H1 (cell line): ENCODE results near the gene VPS35L. TPM values are rescaled to one million over a fixed set of nuclear protein-coding genes. Genes with fewer than 3 reads are reported as not detected.

Experiments
- POLR2AphosphoS5 ChIP-seq: IDR thresholded peaks from 2 replicates; pipeline ENCODE4 v1.6.1; 2011; ENCODE audit warnings: low read depth, low read length
- polyA plus RNA-seq, 7 experiments: library from polyadenylated mRNA; depleted of rRNA in 3 of 7; stranded (reverse) in 5 of 7; unstranded in 2 of 7; fragments of >200 nt in 5 of 7; fragments of 200-250 nt in 2 of 7; gene quantifications; 1 replicate in 5 of 7; 2 replicates in 1 of 7; 4 replicates in 1 of 7; pipeline versions ENCODE4 v1.2.1 to v1.2.3, GENCODE V29; 2011 to 2013; ENCODE audit warnings: missing spikeins in 2 of 7, mixed read lengths in 2 of 7
- total RNA-seq: library from RNA; stranded (reverse); fragmentation: NEBNext Ultra II Directional; extraction: Animal tissue kit (Norgen Biotek cat#: 25700); gene quantifications from 2 replicates; pipeline ENCODE4 v1.2.1, GENCODE V29; 2021
- TF ChIP-seq, protein P1 (sequence below): fragments of 300-600 bp; sonication (generic); IDR thresholded peaks from 2 replicates; pipeline ENCODE4 v1.7.1; 2012; ENCODE audit warnings: low read length, moderate library complexity, mild to moderate bottlenecking, inconsistent platforms; ENCODE audit not compliant: insufficient replicate concordance

VPS35L gene
- total and polyA plus RNA-seq, 2 of the 8 experiments (the other 6 are each of a cell fraction or from before 2014, with no cell fraction given): 31.5 to 57.1 TPM

GRCh38 chr16:19712418-19713058, 157.0 kb downstream of the VPS35L start (continued):
- TF ChIP-seq, protein P1, sequence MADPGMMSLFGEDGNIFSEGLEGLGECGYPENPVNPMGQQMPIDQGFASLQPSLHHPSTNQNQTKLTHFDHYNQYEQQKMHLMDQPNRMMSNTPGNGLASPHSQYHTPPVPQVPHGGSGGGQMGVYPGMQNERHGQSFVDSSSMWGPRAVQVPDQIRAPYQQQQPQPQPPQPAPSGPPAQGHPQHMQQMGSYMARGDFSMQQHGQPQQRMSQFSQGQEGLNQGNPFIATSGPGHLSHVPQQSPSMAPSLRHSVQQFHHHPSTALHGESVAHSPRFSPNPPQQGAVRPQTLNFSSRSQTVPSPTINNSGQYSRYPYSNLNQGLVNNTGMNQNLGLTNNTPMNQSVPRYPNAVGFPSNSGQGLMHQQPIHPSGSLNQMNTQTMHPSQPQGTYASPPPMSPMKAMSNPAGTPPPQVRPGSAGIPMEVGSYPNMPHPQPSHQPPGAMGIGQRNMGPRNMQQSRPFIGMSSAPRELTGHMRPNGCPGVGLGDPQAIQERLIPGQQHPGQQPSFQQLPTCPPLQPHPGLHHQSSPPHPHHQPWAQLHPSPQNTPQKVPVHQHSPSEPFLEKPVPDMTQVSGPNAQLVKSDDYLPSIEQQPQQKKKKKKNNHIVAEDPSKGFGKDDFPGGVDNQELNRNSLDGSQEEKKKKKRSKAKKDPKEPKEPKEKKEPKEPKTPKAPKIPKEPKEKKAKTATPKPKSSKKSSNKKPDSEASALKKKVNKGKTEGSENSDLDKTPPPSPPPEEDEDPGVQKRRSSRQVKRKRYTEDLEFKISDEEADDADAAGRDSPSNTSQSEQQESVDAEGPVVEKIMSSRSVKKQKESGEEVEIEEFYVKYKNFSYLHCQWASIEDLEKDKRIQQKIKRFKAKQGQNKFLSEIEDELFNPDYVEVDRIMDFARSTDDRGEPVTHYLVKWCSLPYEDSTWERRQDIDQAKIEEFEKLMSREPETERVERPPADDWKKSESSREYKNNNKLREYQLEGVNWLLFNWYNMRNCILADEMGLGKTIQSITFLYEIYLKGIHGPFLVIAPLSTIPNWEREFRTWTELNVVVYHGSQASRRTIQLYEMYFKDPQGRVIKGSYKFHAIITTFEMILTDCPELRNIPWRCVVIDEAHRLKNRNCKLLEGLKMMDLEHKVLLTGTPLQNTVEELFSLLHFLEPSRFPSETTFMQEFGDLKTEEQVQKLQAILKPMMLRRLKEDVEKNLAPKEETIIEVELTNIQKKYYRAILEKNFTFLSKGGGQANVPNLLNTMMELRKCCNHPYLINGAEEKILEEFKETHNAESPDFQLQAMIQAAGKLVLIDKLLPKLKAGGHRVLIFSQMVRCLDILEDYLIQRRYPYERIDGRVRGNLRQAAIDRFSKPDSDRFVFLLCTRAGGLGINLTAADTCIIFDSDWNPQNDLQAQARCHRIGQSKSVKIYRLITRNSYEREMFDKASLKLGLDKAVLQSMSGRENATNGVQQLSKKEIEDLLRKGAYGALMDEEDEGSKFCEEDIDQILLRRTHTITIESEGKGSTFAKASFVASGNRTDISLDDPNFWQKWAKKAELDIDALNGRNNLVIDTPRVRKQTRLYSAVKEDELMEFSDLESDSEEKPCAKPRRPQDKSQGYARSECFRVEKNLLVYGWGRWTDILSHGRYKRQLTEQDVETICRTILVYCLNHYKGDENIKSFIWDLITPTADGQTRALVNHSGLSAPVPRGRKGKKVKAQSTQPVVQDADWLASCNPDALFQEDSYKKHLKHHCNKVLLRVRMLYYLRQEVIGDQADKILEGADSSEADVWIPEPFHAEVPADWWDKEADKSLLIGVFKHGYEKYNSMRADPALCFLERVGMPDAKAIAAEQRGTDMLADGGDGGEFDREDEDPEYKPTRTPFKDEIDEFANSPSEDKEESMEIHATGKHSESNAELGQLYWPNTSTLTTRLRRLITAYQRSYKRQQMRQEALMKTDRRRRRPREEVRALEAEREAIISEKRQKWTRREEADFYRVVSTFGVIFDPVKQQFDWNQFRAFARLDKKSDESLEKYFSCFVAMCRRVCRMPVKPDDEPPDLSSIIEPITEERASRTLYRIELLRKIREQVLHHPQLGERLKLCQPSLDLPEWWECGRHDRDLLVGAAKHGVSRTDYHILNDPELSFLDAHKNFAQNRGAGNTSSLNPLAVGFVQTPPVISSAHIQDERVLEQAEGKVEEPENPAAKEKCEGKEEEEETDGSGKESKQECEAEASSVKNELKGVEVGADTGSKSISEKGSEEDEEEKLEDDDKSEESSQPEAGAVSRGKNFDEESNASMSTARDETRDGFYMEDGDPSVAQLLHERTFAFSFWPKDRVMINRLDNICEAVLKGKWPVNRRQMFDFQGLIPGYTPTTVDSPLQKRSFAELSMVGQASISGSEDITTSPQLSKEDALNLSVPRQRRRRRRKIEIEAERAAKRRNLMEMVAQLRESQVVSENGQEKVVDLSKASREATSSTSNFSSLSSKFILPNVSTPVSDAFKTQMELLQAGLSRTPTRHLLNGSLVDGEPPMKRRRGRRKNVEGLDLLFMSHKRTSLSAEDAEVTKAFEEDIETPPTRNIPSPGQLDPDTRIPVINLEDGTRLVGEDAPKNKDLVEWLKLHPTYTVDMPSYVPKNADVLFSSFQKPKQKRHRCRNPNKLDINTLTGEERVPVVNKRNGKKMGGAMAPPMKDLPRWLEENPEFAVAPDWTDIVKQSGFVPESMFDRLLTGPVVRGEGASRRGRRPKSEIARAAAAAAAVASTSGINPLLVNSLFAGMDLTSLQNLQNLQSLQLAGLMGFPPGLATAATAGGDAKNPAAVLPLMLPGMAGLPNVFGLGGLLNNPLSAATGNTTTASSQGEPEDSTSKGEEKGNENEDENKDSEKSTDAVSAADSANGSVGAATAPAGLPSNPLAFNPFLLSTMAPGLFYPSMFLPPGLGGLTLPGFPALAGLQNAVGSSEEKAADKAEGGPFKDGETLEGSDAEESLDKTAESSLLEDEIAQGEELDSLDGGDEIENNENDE: no peak
- TF ChIP-seq POLR2AphosphoS5: 0 out of 2 replicates have a peak, but pooled peaks have one; percentile 34
- TF ChIP-seq, all 59 proteins: peak for 2
